DMS53 treated with DMSO at 0.1 percent for 48 hours (cell line): ENCODE data around the gene IDE.
"Not testable (repeated sequence)": the region's sequence is repeated elsewhere in the genome, so short reads cannot be mapped to it uniquely, and the experiment has no call there.

Experiments used
- DNase-seq: peaks from one replicate; lab custom pipeline; 2025; ENCODE audit not compliant: unreplicated experiment; lab: John Stamatoyannopoulos, UW

Gene IDE

DNA sequence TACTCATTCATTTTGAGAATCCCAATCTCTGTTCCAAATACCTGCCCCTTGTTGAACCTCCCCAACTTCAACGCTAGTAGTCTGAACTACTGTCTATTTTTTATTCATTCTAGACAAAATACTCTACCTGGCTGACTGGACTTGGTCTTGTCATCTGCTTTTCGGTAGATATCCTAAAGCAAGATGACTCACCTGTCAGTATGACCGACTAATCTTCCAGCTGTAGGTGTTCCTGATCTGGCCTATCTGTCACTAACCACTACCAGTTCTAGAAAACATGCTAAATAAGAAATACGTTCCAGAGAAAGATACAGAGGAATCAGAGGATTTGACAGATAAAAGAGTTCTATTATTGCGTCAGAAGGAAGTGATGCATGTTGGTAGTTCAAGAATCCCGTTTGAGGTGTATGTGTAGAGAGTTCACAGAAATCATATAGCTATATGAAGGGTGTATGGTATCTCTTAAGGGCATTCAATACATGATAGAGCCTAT lies 81.1 kb downstream of the IDE start:
- no peak for DNase-seq

DNA sequence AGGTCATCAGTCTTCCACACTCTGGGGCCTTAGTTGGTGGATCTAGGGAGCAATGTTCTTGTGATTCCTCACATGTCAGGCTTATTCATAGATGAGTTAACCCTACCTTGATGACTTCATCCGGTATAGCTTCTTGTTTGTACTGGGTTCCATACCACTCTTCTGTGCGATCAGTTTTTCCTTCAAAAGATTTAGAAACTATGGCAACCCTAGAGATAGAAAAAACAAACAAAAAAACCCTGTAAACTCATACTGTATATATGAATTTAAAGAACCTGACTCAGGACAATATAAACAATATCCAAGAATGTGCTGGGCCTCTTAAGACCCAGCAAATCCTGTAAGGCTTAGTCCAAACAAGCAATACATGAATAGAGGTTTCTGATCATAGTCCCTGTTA lies 83.5 kb downstream of the IDE start:
- no peak for DNase-seq

DNA sequence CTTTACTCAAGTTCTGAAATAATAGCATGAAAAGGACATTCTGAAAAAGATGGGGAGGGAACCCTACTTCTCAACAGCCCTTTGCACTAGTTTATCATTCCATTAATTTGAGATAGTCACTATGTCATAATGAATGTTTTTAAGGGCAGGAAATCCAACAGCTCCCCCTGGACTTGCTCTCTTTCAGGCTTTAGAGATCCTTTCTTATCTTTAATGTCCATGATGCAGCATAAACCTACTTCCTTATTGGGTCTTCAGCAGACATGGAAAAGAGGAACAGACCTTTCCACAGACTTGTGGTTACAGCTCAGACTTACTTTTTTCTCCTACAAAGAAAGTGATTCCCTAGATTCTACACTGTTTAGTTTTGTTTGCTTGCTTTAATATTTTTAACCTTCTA lies 87.3 kb downstream of the IDE start:
- no peak for DNase-seq

DNA sequence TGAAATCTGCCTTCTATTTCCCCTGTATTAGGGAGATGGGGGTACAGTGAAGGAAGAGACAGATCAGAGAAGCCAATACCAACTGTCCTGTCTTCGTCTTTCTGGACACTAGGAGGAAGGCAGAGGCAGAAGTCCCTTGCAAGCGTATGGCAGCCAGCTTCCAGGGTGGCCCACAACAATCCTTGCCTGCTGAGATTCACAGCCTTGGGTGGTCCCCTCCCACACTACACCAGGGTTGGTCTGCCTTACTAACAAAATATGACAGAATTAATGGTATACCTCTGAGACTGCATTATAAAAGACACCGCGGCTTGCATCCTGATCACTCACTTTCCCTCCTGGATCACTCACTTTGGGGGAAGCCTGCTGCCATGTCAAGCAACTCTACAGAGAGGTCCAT lies 90.4 kb downstream of the IDE start:
- DNase-seq = no peak

DNA sequence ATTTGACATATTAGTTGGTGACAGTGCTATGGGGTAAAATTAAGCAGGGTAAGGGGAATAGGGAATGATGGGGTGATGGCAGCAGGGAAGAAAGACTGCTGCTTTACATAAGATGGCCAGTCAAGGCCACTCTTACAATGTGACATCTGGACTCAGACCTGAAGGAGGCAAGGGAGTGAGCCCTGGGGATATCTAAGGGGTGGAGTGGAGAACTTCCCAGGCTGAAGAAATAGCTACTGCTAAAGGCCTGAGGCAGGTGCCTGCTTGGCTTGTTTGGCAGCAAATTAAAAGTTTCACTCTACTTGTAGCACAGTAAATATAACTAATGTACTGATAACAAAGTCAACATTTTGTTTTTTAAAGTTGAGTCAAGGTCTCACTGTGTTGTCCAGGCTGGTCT lies 93.5 kb downstream of the IDE start:
- no peak for DNase-seq

DNA sequence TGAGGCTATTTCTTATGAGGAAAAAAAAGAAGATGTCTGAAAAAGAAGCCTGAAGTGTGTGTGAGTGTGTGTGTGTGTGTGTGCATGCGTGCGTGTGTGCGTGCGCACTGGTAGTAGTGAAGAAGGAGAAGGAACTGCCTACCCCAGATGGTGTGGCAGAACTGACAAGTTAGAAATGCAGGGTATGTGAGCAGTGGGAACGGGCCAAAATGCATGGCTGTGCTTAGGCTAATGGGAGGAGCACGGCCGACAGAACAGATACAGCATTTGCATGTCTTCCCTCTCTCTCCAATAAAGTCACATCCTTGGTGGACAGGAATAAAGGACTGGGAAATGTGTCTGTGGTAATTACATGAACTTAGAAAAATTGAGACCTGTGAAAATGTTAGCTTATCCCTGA lies 94.3 kb downstream of the IDE start:
- DNase-seq = no peak

DNA sequence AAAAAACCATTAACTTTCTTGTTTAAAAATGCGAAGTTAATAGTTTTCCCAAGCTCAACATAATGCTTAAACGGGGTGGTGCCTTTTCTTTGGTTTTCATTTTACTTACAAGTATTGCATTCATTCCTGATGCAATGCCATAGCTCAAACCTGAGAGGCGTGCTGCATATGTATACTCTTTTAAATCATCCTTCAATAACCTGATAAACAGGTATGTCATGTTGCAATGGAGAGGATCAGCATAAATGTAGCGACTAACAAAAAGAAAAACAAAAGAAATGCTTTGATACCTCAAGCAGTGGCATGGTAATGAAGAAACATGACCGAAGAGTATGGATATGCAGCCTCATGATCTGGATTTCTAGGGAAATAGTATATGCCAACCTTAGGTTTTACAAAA lies 95.4 kb downstream of the IDE start:
- DNase-seq = no peak

DNA sequence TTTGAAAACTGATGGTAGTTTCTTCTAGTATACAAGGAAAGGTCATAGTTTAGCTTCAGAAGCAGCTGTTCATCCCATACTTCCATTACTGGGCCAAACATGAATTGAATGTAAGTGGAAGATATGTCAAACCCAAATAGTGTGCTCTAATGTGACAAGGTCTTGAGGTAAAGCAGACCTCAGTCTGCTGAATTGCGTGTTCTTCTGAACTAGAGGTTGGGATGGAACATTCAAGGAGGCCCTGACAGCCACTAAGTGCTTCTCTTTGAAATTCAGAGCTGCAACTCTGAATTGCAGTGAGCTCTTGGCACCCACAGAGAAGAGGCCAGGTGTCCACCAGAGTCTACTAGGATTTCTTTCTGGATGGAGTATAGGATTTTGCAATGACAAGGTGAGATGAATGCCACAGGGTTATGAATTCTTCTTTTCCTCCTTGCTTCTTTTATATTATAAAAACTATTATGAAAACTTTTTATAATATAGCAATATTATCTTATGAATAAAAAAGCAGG lies 98.5 kb downstream of the IDE start:
- DNase-seq = no peak

DNA sequence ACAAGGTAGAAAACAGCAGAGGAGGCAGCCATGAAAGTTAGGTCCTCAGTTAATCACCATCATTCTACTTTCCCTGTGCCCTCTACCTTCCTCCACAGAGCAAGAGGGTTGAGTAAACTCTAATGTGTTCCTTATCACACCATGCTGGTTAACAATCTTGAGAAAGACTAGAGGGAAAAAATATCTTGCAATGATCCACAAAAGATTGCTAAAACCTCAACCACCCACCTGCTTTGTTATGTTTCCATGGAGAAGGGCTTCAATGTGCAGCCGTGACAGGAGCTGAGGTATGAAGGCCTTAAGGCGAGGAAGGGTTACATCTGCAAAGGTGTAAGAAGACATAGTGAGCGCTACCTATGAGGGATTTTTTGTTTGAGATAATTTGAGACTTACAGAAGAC lies 103.9 kb downstream of the IDE start:
- no peak for DNase-seq

DNA sequence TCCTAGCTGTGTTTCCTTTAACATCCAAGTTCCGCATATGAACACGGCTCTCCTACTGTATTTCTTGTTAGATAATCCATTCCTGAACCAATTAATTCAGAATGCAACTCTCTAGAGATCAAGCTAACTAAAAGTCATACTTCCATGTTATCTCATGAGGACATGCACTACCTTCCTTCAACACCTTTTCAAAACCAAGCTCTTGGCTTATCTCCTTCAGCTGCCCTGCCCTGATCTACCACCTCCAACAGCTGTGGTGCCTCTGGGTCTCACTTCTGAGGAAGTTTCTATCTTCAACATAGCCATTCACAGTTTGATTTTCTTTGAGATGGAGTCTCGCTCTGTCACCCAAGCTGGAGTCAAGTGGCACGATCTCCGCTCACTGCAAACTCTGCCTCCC lies 109.5 kb downstream of the IDE start:
- no peak for DNase-seq

DNA sequence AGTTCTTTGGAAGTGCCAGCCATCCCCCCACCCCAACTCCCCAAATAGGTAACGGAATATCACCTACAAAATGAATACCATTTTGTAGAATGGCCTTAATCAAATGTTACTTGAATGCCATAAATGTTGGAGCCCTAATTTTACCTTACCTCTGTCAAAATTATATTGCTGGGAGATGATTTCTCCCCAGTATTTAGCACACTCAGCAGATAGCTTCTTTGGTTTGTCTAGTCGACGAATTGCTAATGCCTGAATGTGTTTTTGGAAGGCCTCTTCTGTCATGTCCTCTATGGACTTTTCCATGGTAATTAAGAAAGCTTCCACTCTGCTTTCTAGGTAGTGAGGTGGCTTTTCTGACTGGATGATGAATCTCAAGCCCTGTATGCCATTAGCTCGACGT lies 110.3 kb downstream of the IDE start:
- no peak for DNase-seq

DNA sequence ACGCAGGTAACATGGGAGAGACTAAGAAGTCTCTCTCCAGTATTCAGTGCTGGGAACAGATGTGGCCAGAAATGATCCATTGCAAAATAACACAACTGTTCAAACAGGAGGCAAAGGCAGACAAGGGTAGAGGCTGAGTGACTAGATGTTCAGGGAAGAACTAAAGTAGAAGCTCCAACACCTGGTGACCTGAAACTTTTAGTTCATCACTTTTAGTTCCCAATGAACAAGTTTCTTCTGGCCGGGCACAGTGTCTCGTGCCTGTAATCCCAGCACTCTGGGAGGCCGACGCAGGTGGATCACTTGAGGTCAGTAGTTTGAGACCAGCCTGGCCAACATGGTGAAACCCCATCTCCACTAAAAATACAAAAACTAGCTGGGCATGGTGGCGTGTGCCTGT lies 118.9 kb downstream of the IDE start:
- not testable (repeated sequence) for DNase-seq

DNA sequence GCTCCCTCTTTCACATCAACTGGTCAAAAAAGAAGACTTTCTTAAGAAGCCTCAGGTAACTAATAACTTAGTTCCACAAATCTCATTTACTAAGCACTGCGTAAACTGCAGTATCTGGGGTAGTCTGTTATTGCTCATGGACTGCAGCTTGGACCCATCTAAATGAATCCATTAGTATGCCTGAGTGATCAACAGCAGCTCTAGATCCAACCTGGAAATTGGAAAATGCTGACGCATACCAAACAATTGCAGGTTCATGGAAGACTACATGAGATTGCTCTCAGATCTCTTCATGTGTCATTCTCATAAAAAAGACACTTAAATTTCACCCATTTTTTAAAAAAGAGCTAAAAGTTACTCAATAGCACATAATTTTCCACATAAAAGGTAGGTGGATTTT lies 121.6 kb downstream of the IDE start:
- DNase-seq = no peak

DNA sequence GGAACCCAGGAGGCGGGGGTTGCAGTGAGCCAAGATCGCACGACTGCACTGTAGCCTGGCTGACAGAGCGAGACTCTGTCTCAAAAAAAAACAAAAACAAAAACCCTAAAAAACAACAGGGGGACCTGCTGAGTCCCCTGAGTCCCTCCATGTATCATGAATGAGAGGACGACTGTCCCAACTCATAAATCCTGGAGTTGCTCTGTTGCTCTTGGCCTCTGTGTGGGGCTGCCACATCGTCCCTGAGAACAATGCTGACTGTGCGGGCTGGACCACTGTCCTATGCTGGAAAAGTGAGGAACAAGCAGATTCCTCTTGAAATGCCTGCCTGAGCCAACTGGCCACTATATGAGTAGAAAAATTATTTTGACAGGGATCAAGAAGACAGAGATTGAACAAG lies 122.5 kb downstream of the IDE start:
- DNase-seq = no peak

DNA sequence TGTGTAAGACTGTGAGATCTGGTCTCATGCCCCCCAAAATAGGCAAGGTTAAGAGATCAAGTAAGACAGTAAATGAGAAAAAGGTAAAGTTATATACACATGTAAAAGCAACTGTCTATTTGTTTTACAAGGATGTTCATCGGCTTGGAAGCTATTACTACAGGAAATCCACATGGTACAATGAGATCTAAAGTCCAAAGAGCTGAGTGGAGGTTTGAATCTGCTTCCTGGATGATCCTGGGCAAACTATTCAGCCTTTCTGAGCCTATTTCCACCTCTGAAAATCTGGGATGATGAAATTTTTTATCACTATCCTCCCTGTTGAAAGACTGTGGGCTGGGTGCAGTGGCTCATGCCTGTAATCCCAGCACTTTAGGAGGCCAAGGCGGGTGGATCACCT lies 123.0 kb downstream of the IDE start:
- DNase-seq = no peak

DNA sequence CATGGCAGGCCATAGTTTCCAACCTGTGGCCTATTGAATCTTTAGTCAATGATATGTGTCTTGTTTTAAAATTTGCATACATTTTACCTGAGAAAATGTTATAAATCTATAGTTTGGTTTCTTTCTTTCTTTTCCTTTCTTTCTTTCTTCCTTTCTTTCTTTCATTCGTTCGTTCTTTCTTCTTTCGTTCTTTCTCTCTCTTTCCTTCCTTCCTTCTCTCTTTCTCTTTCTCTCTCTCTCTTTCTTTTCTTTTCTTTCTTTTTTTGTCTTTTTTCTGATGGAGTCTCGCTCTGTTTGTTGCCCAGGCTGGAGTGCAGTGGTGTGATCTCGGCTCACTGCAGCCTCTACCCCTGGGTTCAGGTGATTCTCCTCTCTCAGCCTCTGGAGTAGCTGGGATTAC lies 133.3 kb downstream of the IDE start:
- DNase-seq = no peak

DNA sequence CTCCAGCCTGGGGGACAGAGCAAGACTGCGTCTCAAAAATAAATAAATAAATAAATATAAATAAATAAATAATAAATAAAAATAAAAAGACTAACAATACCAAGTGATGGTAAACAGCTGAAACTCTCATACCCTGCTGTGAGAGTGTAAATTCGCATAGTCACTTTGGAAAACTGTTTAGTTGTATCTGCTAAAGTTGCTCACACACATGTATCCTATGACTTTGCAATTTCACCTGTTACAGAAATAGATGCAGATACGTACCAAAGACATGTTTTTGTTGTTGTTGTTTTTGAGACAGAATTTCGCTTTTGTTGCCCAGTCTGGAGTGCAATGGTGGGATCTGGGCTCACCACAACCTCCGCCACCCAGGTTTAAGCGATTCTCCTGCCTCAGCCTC lies 135.7 kb downstream of the IDE start:
- no peak for DNase-seq

DNA sequence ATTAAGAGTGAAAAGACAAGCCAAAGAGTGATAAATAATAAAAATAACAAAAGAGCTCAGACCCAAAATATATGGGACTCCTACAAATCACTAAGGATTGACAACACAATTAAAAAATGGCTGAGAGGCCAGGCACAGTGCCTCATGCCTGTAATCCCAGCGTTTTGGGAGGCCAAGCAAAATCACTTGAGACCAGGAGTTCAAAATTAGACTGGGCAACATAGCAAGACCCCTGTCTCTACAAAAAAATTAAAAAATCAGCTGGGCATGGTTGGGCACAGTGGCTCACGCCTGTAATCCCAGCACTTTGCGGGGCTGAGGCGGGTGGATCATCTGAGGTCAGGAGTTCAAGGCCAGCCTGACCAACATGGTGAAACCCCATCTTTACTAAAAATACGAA lies 137.3 kb downstream of the IDE start:
- no peak for DNase-seq

DNA sequence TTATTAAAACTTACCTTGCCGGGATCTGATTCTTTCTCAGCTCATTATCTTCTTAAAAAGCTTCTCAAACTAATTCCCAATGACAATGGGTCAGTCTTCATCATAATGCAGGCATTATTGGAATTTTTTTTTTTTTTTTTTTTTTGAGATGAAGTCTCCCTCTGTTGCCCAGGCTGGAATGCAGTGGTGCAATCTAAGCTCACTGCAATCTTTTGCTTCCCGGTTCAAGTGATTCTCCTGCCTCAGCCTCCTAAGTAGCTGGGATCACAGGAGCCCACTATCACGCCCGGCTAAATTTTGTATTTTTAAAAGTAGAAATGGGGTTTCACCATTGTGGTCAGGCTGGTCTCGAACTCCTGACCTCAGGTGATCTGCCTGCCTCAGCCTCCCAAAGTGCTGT lies 137.8 kb downstream of the IDE start:
- not testable (repeated sequence) for DNase-seq

DNA sequence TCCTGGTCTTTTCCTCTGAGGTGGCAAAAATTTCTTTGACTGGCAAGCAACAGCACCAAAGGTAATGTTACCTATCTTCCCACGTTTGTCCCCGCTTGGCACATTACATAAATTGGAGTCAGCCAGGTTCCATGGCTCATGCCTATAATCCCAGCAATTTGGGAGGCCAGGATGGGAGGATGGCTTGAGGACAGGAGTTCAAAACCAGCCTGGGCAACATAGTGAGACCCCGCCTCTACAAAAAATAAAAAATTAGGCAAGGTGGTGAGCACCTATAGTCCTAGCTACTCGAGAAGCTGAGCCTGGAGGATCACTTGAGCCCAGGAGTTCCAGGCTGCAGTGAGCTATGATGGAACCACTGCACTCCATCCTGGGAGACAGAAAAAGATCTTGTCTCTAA lies 139.5 kb downstream of the IDE start:
- DNase-seq = no peak

DNA sequence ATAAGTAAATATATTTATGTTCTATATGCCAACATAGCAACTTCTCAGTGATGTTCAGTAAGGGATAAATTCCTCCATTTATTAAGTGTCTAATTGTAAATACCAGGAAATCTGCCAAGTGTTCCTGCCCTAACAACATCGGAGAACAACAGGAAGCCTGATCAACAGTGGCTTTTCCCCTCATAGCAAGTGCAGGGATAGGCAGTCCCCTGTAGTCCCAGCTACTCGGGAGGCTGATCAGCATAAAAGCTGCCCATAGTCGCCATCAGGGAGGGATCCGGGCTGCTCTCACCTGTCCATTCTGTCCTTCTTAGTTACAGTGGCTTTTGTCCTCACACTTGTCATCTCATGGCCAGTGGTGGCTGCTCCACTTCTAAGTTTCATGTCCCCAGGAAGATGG lies 141.3 kb downstream of the IDE start:
- no peak for DNase-seq

DNA sequence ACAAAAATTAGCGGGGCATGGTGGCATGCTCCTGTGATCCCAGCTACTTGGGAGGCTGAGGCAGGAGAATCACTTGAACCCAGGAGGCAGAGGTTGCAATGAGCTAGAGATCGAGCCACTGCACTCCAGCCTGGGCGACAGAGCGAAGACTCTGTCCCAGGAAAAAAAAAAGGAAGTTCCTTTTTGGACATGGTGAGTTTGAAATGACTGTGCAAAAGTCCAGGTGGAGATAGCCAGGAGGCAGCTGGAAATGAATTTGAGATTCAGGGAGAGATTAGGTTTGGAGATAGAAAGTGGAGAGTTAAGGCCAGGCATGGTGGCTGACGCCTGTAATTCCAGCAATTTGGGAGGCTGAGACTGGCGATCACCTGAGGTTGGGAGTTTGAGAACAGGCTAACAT lies 143.8 kb downstream of the IDE start:
- DNase-seq = no peak

DNA sequence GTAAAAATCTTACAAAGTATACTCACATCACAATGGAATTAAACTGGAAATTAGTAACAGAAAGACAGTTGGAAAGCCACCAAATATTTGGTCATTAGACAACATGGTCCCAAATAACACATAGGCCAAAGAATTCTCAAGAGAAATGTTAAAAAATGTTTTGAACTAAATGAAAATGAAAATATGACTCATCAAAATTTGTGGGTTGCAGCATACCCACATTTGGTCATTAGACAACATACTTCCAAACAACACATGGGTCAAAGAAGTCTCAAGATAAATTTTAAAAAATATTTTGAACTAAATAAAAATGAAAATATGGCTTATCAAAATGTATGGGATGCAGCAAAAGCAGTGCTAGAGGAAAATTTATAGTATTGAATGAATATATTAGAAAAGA lies 152.3 kb downstream of the IDE start:
- DNase-seq = no peak
